ENCODE measurements around the gene ADAMTS15.

DNA sequence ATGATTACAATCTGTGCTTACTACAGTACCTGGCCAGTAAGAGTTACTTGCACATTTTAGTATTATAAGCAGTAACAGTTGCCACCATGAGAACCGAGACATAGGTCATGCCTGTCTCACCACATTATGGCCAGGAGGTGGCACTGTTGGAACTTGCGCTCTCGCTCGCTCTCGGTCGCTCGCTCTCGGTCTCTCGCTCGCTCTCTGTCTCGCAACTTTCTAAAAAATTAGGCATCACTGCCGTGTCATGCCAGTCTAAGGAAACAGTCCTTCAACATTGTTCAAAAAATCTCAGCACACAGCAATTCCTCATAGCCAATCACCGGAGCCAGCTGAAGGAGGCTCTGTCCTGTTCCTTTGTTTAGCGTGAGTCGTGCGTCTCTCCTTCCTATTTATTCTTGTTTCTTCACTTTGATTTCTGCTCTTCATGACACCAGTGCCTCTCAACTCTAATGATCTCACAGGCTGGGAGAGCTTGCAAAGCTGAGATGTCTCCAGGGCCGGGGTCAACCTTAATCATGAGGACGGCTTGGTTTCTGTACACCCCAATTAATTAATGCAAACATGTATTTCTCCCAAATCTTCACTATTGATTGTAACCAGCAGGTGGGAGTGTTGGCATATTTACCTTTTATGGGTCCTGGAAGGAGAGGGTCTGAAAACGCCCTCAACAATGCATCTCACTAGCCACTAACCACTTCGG, 13.8 kb upstream of the ADAMTS15 start:
- TF ChIP-seq, protein P1, sequence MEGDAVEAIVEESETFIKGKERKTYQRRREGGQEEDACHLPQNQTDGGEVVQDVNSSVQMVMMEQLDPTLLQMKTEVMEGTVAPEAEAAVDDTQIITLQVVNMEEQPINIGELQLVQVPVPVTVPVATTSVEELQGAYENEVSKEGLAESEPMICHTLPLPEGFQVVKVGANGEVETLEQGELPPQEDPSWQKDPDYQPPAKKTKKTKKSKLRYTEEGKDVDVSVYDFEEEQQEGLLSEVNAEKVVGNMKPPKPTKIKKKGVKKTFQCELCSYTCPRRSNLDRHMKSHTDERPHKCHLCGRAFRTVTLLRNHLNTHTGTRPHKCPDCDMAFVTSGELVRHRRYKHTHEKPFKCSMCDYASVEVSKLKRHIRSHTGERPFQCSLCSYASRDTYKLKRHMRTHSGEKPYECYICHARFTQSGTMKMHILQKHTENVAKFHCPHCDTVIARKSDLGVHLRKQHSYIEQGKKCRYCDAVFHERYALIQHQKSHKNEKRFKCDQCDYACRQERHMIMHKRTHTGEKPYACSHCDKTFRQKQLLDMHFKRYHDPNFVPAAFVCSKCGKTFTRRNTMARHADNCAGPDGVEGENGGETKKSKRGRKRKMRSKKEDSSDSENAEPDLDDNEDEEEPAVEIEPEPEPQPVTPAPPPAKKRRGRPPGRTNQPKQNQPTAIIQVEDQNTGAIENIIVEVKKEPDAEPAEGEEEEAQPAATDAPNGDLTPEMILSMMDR (IDR thresholded peaks at IDR 0.05), result peak; percentile 96
- no peak for TF ChIP-seq EZH2 (IDR thresholded peaks at IDR 0.05; ENCODE audit: borderline replicate concordance, insufficient read depth, low read depth, low read length, poor library complexity, severe bottlenecking)

Data from B cell (primary cell).